ENCODE data around the gene AKAP13.

The AKAP13 gene

DNA sequence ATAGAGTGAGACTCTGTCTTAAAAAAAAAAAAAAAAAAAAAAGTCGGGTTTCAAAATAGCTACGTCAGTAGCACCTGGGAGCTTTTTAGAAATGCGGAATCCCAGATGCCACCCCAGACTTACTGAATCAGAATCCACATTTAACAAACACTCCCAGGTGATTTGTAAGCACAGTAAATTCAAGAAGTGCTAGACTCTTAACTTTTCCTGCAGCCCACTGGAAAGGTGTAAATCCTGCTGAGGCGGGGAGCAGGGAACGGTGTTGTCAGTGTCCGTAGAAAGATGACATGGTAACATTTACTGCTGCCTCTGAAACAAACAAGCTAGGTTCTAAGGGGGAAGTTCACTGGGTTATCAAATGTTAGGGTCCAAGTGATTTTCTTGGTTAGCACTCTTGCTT lies 2.4 kb upstream of the AKAP13 start:
- no peak overlapping the region for H2AFZ ChIP-seq
- H3K9ac ChIP-seq: no peak overlapping the region
- no peaks in the 10 kb centered on the region for H3K36me3 ChIP-seq (ENCODE audit: control insufficient read depth, insufficient read depth, low read length)
- no peak overlapping the region for H3K27ac ChIP-seq
- no peaks in the 10 kb centered on the region for H3K79me2 ChIP-seq
- H3K27me3 ChIP-seq (ENCODE audit: control insufficient read depth, insufficient read depth, low read length): no peaks in the 10 kb centered on the region
- no peaks in the 10 kb centered on the region for H3K4me1 ChIP-seq
- H3K4me3 ChIP-seq (ENCODE audit: low read depth, low read length): no peak overlapping the region
- TF ChIP-seq, protein P1, sequence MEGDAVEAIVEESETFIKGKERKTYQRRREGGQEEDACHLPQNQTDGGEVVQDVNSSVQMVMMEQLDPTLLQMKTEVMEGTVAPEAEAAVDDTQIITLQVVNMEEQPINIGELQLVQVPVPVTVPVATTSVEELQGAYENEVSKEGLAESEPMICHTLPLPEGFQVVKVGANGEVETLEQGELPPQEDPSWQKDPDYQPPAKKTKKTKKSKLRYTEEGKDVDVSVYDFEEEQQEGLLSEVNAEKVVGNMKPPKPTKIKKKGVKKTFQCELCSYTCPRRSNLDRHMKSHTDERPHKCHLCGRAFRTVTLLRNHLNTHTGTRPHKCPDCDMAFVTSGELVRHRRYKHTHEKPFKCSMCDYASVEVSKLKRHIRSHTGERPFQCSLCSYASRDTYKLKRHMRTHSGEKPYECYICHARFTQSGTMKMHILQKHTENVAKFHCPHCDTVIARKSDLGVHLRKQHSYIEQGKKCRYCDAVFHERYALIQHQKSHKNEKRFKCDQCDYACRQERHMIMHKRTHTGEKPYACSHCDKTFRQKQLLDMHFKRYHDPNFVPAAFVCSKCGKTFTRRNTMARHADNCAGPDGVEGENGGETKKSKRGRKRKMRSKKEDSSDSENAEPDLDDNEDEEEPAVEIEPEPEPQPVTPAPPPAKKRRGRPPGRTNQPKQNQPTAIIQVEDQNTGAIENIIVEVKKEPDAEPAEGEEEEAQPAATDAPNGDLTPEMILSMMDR (IDR thresholded peaks at IDR 0.05): no peak
- no peak overlapping the region for H3K4me2 ChIP-seq (ENCODE audit: low read length)
- H3K9me3 ChIP-seq (ENCODE audit: control insufficient read depth, low read length): no peaks in the 10 kb centered on the region

DNA sequence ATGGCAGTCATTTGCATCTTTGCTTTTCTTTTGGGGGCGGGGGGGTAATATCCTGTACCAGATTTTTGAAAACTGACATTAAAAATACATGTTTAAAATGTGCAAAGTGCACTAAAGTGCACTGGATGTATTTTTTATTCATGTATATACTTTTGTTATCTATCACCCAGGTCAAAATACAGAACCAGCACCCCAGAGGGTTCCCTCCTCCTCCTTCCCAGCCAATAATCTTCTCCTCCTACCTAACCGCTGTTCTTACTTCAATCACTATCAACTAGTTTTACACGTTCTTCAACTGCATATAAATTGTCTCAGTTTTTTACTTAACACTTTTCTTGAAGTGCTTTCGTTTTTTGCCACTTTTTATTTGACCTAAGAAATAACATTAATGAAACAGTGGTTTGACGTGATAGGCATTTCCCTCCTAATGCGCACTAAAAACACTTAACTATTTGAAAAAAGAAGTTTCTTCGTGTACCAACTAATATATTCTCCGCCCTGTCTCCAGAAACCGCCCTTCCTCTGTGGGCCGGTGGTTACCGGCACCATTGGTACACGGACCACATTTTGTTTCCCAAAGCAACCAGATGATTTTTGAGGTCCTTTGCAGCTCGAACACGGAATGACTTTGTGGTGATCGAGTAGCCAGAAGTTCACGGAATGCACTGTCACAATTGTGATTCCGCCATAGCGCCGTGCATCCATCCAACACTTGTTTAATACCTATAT lies 836 bp upstream of the AKAP13 start:
- peak overlapping the region; percentile 72 for H3K27ac ChIP-seq
- peak overlapping the region; percentile 60 for H3K4me3 ChIP-seq (ENCODE audit: low read depth, low read length)
- no peaks in the 10 kb centered on the region for H3K79me2 ChIP-seq
- H3K36me3 ChIP-seq (ENCODE audit: control insufficient read depth, insufficient read depth, low read length): no peaks in the 10 kb centered on the region
- peak overlapping the region; percentile 69 for H2AFZ ChIP-seq
- no peaks in the 10 kb centered on the region for H3K27me3 ChIP-seq (ENCODE audit: control insufficient read depth, insufficient read depth, low read length)
- no peaks in the 10 kb centered on the region for H3K4me1 ChIP-seq
- no peaks in the 10 kb centered on the region for H3K9me3 ChIP-seq (ENCODE audit: control insufficient read depth, low read length)
- peak overlapping the region; percentile 93 for H3K4me2 ChIP-seq (ENCODE audit: low read length)
- H3K9ac ChIP-seq: no peak overlapping the region
- TF ChIP-seq, protein P1 (IDR thresholded peaks at IDR 0.05): no peak

DNA sequence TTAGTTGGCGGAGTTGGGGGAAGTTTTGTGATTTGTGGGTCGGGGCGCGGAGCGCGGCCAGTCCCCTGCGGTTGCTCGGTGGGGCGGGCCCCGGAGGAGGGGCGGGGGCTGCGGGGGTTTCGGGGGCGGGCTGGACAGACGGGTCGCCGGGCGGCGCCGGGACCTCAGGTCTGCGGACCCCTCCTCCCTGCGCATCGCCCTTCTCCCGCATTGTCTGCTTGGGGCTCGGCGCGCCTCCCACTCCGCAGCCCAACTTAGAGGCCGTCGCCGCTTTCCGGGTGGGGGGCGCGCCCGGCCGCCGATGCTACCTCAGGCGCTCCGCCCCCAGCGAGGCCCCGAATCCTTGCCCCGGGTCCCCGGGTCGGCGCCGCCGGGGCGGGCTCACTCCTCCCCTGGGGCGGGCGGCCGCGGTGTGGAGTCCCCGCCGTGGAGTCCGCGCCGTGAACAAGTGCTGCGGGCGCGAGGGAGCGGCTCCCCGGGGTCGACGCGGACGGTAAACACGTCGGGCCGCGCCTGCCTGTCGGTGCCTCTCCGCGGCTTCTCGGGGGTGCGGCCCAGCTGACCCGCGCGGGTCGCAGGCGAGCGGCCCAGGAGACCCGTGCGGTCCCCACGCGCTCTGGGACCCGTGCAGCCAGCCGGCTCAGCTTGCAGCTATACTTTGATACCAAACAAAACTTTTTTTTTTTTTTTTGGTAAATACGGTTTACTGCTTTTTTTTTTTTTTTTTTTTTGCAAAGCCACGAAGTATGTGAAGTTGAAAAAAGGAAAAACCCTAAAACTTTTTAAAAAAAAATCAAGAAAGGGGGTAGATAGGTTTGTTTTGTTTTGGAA lies 624 bp downstream of the AKAP13 start:
- H3K27ac ChIP-seq: peak overlapping the region; percentile 53
- peak overlapping the region; percentile 80 for H2AFZ ChIP-seq
- H3K9ac ChIP-seq: no peak overlapping the region

DNA sequence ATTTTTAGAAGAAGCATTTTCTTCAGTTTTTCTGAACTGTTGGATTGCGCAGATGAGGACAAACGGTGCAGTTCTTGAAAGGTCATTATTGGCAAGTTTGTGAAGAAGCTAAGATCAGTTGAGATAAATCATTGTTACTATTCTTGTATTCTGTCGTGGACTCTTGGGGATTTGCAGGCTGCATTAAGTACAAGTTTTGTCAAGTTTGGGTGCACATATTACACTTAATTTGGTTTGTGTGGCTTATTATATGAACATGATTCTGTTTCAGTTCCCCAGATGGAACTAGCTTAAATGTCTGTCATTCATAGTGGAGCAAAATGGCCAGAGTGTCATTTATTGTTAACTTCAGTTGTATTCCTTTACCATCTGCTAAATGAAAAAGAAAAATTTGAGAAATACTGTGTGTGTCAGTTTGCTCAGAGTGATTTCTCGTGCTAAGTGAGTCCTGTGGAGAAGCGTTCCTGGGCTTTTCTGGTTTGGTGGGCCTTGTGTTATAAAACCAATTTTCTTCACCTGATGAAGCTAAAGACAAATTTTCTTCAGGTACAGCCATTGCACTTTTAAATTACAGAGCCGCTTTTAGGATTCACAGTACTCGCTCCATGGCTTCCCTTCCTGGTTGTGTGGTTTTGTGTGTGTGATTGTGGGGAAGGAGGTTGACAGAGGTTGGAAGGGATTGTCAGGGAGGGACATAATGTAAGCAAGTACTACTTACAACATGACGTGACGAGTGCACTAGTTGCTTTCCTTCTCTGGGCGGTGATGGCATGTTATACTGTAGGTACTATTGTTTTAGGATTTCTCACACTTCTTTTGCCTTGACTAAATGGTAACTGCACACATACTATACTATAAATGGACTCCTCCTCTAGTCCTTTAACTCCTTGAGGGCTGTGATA lies 1.7 kb downstream of the AKAP13 start:
- Histone ChIP-seq H2AFZ (no peak overlapping the region), H3K4me2 (ENCODE audit: low read length) (peak overlapping the region; percentile 67), H3K4me3 (ENCODE audit: low read depth, low read length) (peak overlapping the region; percentile 57), H3K36me3 (ENCODE audit: control insufficient read depth, insufficient read depth, low read length) (no peaks in the 10 kb centered on the region), H3K9ac (no peak overlapping the region), H3K27ac (no peak overlapping the region), H3K79me2 (no peaks in the 10 kb centered on the region), H3K4me1 (no peaks in the 10 kb centered on the region), H3K27me3 (ENCODE audit: control insufficient read depth, insufficient read depth, low read length) (no peaks in the 10 kb centered on the region), H3K9me3 (ENCODE audit: control insufficient read depth, low read length) (no peaks in the 10 kb centered on the region)
- TF ChIP-seq, protein P1 (IDR thresholded peaks at IDR 0.05): no peak

More for the DNA sequence above, 624 bp downstream of the AKAP13 start:
- H3K4me2 ChIP-seq (ENCODE audit: low read length): peak overlapping the region; percentile 67
- TF ChIP-seq, protein P1 (IDR thresholded peaks at IDR 0.05): no peak
- no peaks in the 10 kb centered on the region for H3K79me2 ChIP-seq
- no peaks in the 10 kb centered on the region for H3K4me1 ChIP-seq
- peak overlapping the region; percentile 57 for H3K4me3 ChIP-seq (ENCODE audit: low read depth, low read length)
- H3K27me3 ChIP-seq (ENCODE audit: control insufficient read depth, insufficient read depth, low read length): no peaks in the 10 kb centered on the region
- no peaks in the 10 kb centered on the region for H3K9me3 ChIP-seq (ENCODE audit: control insufficient read depth, low read length)
- H3K36me3 ChIP-seq (ENCODE audit: control insufficient read depth, insufficient read depth, low read length): no peaks in the 10 kb centered on the region

Data from parathyroid adenoma (tissue), 2 donors.